H1 (cell line): ENCODE data around the gene C7orf25. TPM values are rescaled to one million over a fixed set of nuclear protein-coding genes. Genes with fewer than 3 reads are reported as not detected.

Experiments
- CBX5 ChIP-seq: fragments of 300-800, 300-1000 bp; sonication (generic); IDR thresholded peaks from 2 replicates; pipeline ENCODE4 v1.7.1; 2016; ENCODE audit warnings: antibody characterized with exemption, low read length, low read depth
- CHD7 ChIP-seq: fragments of 300-600 bp; sonication (generic); IDR thresholded peaks from 2 replicates; pipeline ENCODE4 v1.7.1; 2012; ENCODE audit warnings: low read length, moderate library complexity, mild to moderate bottlenecking, inconsistent platforms; ENCODE audit not compliant: insufficient replicate concordance
- NANOG ChIP-seq: IDR thresholded peaks from 2 replicates; pipeline ENCODE4 v1.6.1; 2011; ENCODE audit warnings: low read length, low read depth, mild to moderate bottlenecking, inconsistent platforms; ENCODE audit not compliant: insufficient read depth, poor library complexity, severe bottlenecking
- SAP30 ChIP-seq: fragments of 300-600 bp; sonication (generic); IDR thresholded peaks from 2 replicates; pipeline ENCODE4 v1.7.1; 2012; ENCODE audit warnings: low read length, moderate library complexity, mild to moderate bottlenecking, inconsistent platforms; ENCODE audit not compliant: insufficient read depth, insufficient replicate concordance
- polyA plus RNA-seq, 7 experiments: library from polyadenylated mRNA; depleted of rRNA in 3 of 7; stranded (reverse) in 5 of 7; unstranded in 2 of 7; fragments of >200 nt in 5 of 7; fragments of 200-250 nt in 2 of 7; gene quantifications; 1 replicate in 5 of 7; 2 replicates in 1 of 7; 4 replicates in 1 of 7; pipeline versions ENCODE4 v1.2.1 to v1.2.3, GENCODE V29; 2011 to 2013; ENCODE audit warnings: missing spikeins in 2 of 7, mixed read lengths in 2 of 7
- total RNA-seq: library from RNA; stranded (reverse); fragmentation: NEBNext Ultra II Directional; extraction: Animal tissue kit (Norgen Biotek cat#: 25700); gene quantifications from 2 replicates; pipeline ENCODE4 v1.2.1, GENCODE V29; 2021

C7orf25 gene
- total and polyA plus RNA-seq, 2 of the 8 experiments (the other 6 are each of a cell fraction or from before 2014, with no cell fraction given): 0.70 to 4.5 TPM

GRCh38 chr7:42928754-42929153 lies 16.9 kb upstream of the C7orf25 start (continued):
- TF ChIP-seq CHD7: no peak
- no peak for TF ChIP-seq NANOG
- TF ChIP-seq SAP30: no peak
- TF ChIP-seq CBX5: no peak
